Subcutaneous adipose tissue (tissue), 4 donors: Measurements from ENCODE around the gene MTCL1. TPM values are rescaled to one million over a fixed set of nuclear protein-coding genes. Genes with fewer than 3 reads are reported as not detected.

Experiments
- total RNA-seq, 4 donors: library from RNA; depleted of rRNA; stranded (reverse); fragments of >200 nt; gene quantifications; one replicate each; pipeline ENCODE4 v1.1.0, GENCODE V29; 2016
- TF ChIP-seq, protein P1 (sequence below): fragments of 450-650 bp; IDR thresholded peaks from one replicate; pipeline ENCODE4 v1.5.1; 2016; ENCODE audit warnings: low read depth, mild to moderate bottlenecking, control low read depth, antibody characterized with exemption, moderate library complexity

MTCL1 gene
- total RNA-seq, 4 donors from 2014 or later: 1.5 to 5.9 (median 2.7) TPM

GRCh38 chr18:8699948-8700347, 5.4 kb upstream of the MTCL1 start:
- TF ChIP-seq, protein P1, sequence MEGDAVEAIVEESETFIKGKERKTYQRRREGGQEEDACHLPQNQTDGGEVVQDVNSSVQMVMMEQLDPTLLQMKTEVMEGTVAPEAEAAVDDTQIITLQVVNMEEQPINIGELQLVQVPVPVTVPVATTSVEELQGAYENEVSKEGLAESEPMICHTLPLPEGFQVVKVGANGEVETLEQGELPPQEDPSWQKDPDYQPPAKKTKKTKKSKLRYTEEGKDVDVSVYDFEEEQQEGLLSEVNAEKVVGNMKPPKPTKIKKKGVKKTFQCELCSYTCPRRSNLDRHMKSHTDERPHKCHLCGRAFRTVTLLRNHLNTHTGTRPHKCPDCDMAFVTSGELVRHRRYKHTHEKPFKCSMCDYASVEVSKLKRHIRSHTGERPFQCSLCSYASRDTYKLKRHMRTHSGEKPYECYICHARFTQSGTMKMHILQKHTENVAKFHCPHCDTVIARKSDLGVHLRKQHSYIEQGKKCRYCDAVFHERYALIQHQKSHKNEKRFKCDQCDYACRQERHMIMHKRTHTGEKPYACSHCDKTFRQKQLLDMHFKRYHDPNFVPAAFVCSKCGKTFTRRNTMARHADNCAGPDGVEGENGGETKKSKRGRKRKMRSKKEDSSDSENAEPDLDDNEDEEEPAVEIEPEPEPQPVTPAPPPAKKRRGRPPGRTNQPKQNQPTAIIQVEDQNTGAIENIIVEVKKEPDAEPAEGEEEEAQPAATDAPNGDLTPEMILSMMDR: no peak

DNA sequence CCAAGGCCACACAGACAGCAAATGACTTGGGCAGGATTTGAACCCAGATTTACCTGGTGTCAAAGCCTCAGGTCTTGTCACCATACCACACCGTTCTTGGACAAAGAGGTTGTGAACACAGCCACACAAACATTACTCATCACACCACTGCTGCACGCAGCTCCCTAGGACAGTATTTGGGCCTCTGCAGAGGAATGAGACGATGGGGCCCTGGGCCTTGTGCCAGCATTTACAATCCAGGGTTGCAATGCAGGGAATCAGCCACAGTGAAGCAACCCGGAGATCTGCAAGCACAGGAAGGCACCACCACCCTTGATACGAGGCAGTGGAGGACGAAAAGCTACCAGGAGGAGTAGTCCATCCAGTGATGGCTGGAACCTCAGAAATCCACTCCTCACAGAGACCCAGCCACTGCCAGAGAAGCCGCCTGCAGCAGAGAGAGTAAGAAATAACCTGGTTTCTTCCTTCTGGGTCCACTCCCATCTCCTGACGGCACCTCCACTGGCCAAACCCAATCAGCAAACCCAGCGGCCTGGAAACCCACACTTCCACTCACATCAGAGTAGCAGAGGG, 3.7 kb upstream of the MTCL1 start:
- TF ChIP-seq, protein P1: no peak

- TF ChIP-seq, protein P1: no peak
These were observed 2.7 kb upstream of the MTCL1 start for GRCh38 chr18:8702668-8703067.

DNA sequence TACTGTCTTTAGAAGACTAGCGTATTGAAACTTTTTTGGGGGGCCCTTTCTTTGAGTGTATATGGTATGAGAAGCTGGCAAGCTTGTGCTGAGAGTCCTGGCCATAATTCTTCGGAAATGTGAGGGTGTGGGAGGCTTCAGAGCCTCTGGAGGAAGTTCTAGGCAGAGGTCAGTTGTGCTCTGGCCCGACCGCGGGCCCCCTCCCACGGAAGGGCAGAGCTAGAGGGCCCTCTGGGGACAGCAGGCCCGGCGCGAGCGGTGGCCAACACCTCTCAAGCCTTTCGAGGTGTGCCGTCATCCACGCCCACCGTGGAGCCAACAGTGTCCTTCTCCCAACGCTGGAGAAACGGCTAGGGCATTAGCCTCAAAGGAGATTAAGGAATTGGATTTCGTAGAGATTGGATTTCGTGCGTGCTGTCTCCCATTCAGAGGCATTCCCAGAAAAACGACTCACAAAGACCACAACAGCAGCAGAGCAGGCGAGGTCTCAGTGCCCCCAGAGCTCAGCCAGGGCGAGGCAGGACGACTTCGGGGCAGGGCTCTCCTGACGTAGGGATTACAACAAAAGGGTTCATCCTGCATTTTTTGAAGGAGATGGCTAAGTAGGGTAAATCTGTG, 2.2 kb upstream of the MTCL1 start:
- TF ChIP-seq, protein P1: no peak

GRCh38 chr18:8703781-8704301, 1.5 kb upstream of the MTCL1 start:
- TF ChIP-seq, protein P1: no peak

DNA sequence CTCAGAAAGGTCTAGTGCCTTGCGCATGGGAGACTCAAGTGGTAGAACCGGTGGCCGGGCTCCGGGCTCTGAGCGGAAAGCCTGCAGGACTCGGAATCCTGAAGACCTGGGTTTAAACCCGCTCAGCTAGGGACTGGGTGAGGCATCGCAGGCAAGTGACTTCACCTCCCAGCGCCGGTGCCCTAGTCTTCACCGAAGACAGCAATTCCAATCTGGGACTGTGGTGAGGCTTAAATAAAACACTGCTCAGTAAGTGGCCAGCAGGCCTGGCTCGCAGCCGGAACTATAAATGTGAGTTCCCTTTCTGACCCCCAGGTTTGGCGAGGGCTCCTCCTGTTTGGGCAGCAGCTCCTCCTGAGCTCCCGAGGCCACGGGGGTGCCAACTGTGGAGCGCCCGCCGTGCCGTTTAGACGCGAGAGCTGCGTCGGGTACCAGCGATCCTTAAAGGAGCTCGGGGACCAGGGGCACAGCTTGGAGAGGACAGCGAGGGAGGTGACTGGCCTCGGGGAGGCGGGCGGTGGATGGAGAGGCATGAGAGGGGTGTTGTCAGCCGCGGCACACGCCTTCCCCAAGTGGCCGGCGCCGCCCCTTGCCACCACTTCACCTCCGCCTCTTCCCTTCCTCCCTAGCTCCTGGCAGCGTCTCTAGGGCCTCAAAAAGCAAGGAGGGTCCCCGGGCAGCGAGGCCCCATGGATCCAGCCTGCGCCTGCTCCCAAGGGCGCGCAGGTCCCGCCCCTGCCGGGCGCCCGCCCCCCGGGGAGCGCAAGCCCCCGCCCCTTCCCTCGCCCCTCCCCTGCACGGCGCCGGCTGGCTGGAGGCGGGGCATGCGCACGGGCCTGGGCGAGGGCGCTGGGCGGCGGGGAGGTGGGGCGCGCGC, 757 bp upstream of the MTCL1 start:
- TF ChIP-seq, protein P1: no peak
